ENCODE results near the gene SDC1. TPM values are rescaled to one million over a fixed set of nuclear protein-coding genes. Genes with fewer than 3 reads are reported as not detected.
"Not testable (repeated sequence)": the region's sequence is repeated elsewhere in the genome, so short reads cannot be mapped to it uniquely, and the experiment has no call there.

Gene SDC1
- 2.1 TPM for total RNA-seq

- Histone ChIP-seq H3K27ac (ENCODE audit: low read depth, low read length) (no peak within 1 kb of the TSS), H3K4me3 (ENCODE audit: low read length in 3 of 3) (peak within 1 kb of the TSS; percentile 60 to 72 (median 69)), H3K9me3 (ENCODE audit: control insufficient read depth in 3 of 3, low read length in 3 of 3) (no peaks in the 10 kb centered on the region), H3K27me3 (ENCODE audit: control insufficient read depth in 3 of 3, insufficient read depth in 3 of 3, low read length in 3 of 3) (peaks cover 26 to 33% (median 30%) of the 10 kb centered on the region in 3 donors), H3K36me3 (ENCODE audit: control insufficient read depth in 3 of 3, insufficient read depth in 3 of 3, low read length in 3 of 3) (no peaks in the 10 kb centered on the region), H3K9ac (ENCODE audit: low read depth in 1 of 3, low read length in 3 of 3) (peak within 1 kb of the TSS in 1 of 3 donors; percentile 45), H3K4me1 (ENCODE audit: control insufficient read depth in 3 of 3, insufficient read depth in 3 of 3, low read length in 3 of 3) (peaks cover 10 to 20% (median 10%) of the 10 kb centered on the region in 3 donors)
Observed at GRCh38 chr2:20224716-20225293, at the start of gene SDC1. Gene SDC1 (minus strand): TSS chr2:20225130. CDS start chr2:20224867, 263 bp downstream.

DNA sequence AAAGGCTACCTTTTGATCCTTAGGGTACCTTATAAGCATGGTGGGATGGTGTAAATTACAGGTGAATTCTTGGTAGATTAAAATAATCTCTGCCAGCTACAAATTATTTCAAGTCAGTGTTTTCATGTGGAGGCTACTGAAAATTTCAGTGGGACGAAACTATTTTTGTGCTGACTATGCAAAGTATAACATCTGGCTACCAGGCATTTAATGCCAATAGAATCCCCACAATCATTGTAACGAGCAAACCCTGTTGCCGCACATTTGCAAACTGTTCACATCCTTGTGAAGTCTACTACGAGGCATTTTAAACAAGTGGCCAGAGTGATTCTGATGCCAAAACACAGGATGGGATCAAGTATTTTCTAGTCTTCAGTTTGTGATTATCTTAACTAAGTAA, 48.1 kb upstream of the SDC1 start:
- no peaks in the 10 kb centered on the region for H3K9me3 ChIP-seq (ENCODE audit: control insufficient read depth in 3 of 3, low read length in 3 of 3)
- no peaks in the 10 kb centered on the region for H3K36me3 ChIP-seq (ENCODE audit: control insufficient read depth in 3 of 3, insufficient read depth in 3 of 3, low read length in 3 of 3)

GRCh38 chr2:20268317-20268716, 43.4 kb upstream of the SDC1 start:
- H3K36me3 ChIP-seq (ENCODE audit: control insufficient read depth in 3 of 3, insufficient read depth in 3 of 3, low read length in 3 of 3); H3K9ac ChIP-seq (ENCODE audit: low read depth in 1 of 3, low read length in 3 of 3); H3K27me3 ChIP-seq (ENCODE audit: control insufficient read depth in 3 of 3, insufficient read depth in 3 of 3, low read length in 3 of 3); H3K27ac ChIP-seq (ENCODE audit: low read depth, low read length); H3K9me3 ChIP-seq (ENCODE audit: control insufficient read depth in 3 of 3, low read length in 3 of 3); H3K4me1 ChIP-seq (ENCODE audit: control insufficient read depth in 3 of 3, insufficient read depth in 3 of 3, low read length in 3 of 3); H3K4me3 ChIP-seq (ENCODE audit: low read length in 3 of 3): not testable (repeated sequence)

More for the DNA sequence above, 48.1 kb upstream of the SDC1 start:
- no peak overlapping the region for H3K4me3 ChIP-seq (ENCODE audit: low read length in 3 of 3)
- no peaks in the 10 kb centered on the region for H3K27me3 ChIP-seq (ENCODE audit: control insufficient read depth in 3 of 3, insufficient read depth in 3 of 3, low read length in 3 of 3)
- no peaks in the 10 kb centered on the region for H3K4me1 ChIP-seq (ENCODE audit: control insufficient read depth in 3 of 3, insufficient read depth in 3 of 3, low read length in 3 of 3)
- H3K27ac ChIP-seq (ENCODE audit: low read depth, low read length): no peak overlapping the region
- no peak overlapping the region for H3K9ac ChIP-seq (ENCODE audit: low read depth in 1 of 3, low read length in 3 of 3)

DNA sequence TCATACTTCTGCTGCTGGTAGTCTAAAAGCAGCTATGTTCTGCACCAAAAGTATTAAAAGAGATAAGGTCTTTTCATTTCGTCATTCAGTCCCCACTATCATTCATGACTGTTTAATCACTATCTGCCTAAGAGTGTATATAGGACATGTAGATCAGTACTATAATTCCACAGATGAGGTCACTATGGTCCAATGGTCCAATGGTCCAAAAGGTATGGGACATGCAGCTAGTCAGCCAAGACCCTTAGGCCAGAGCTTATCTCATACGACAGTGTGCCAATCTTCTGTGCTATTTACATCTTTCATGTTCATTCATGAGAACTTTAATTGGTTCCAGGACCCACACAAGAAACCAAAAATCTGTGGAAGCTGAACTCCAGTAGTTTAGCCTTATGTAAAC, 42.6 kb upstream of the SDC1 start:
- no peak overlapping the region for H3K27ac ChIP-seq (ENCODE audit: low read depth, low read length)
- no peak overlapping the region for H3K9ac ChIP-seq (ENCODE audit: low read depth in 1 of 3, low read length in 3 of 3)
- H3K9me3 ChIP-seq (ENCODE audit: control insufficient read depth in 3 of 3, low read length in 3 of 3): no peaks in the 10 kb centered on the region
- H3K4me1 ChIP-seq (ENCODE audit: control insufficient read depth in 3 of 3, insufficient read depth in 3 of 3, low read length in 3 of 3): no peaks in the 10 kb centered on the region
- H3K27me3 ChIP-seq (ENCODE audit: control insufficient read depth in 3 of 3, insufficient read depth in 3 of 3, low read length in 3 of 3): no peaks in the 10 kb centered on the region
- peaks cover 2 to 6% (median 5%) of the 10 kb centered on the region in 3 donors for H3K36me3 ChIP-seq (ENCODE audit: control insufficient read depth in 3 of 3, insufficient read depth in 3 of 3, low read length in 3 of 3)
- H3K4me3 ChIP-seq (ENCODE audit: low read length in 3 of 3): no peak overlapping the region

- H3K36me3 ChIP-seq (ENCODE audit: control insufficient read depth in 3 of 3, insufficient read depth in 3 of 3, low read length in 3 of 3): peaks cover 2 to 19% (median 18%) of the 10 kb centered on the region in 3 donors
Observed at GRCh38 chr2:20264629-20265028, 39.7 kb upstream of the SDC1 start.

DNA sequence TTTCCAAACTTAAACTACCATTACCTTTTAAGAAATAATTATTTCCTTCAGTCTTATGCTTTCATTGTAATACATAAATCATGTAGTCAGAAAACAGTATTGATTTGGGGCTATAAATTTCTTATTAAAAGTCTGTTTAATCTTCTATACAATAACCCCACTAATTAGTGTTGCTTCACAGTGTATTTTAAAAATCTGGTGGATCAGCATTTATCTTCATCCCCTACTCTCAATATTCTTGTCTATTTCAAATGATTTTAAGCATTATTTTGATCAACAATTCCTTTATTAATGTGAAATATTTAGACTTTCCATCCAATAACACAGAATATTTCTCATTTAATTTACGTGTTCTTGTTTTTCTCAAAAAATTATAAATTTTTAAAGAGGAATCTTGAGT, 32.5 kb upstream of the SDC1 start:
- no peaks in the 10 kb centered on the region for H3K27me3 ChIP-seq (ENCODE audit: control insufficient read depth in 3 of 3, insufficient read depth in 3 of 3, low read length in 3 of 3)
- no peak overlapping the region for H3K9ac ChIP-seq (ENCODE audit: low read depth in 1 of 3, low read length in 3 of 3)
- H3K9me3 ChIP-seq (ENCODE audit: control insufficient read depth in 3 of 3, low read length in 3 of 3): no peaks in the 10 kb centered on the region
- H3K27ac ChIP-seq (ENCODE audit: low read depth, low read length): no peak overlapping the region
- H3K36me3 ChIP-seq (ENCODE audit: control insufficient read depth in 3 of 3, insufficient read depth in 3 of 3, low read length in 3 of 3): peaks cover 18 to 57% (median 57%) of the 10 kb centered on the region in 3 donors
- no peak overlapping the region for H3K4me3 ChIP-seq (ENCODE audit: low read length in 3 of 3)
- no peaks in the 10 kb centered on the region for H3K4me1 ChIP-seq (ENCODE audit: control insufficient read depth in 3 of 3, insufficient read depth in 3 of 3, low read length in 3 of 3)

More at GRCh38 chr2:20264629-20265028, 39.7 kb upstream of the SDC1 start:
- Histone ChIP-seq H3K4me1 (ENCODE audit: control insufficient read depth in 3 of 3, insufficient read depth in 3 of 3, low read length in 3 of 3) (no peaks in the 10 kb centered on the region), H3K27ac (ENCODE audit: low read depth, low read length) (no peak overlapping the region), H3K27me3 (ENCODE audit: control insufficient read depth in 3 of 3, insufficient read depth in 3 of 3, low read length in 3 of 3) (no peaks in the 10 kb centered on the region), H3K9ac (ENCODE audit: low read depth in 1 of 3, low read length in 3 of 3) (no peak overlapping the region), H3K9me3 (ENCODE audit: control insufficient read depth in 3 of 3, low read length in 3 of 3) (no peaks in the 10 kb centered on the region), H3K4me3 (ENCODE audit: low read length in 3 of 3) (no peak overlapping the region)

GRCh38 chr2:20254731-20255130, 29.8 kb upstream of the SDC1 start:
- Histone ChIP-seq H3K27me3 (ENCODE audit: control insufficient read depth in 3 of 3, insufficient read depth in 3 of 3, low read length in 3 of 3) (no peaks in the 10 kb centered on the region), H3K9me3 (ENCODE audit: control insufficient read depth in 3 of 3, low read length in 3 of 3) (no peaks in the 10 kb centered on the region), H3K4me1 (ENCODE audit: control insufficient read depth in 3 of 3, insufficient read depth in 3 of 3, low read length in 3 of 3) (no peaks in the 10 kb centered on the region), H3K9ac (ENCODE audit: low read depth in 1 of 3, low read length in 3 of 3) (no peak overlapping the region), H3K36me3 (ENCODE audit: control insufficient read depth in 3 of 3, insufficient read depth in 3 of 3, low read length in 3 of 3) (peaks cover 18 to 67% (median 56%) of the 10 kb centered on the region in 3 donors), H3K4me3 (ENCODE audit: low read length in 3 of 3) (no peak overlapping the region), H3K27ac (ENCODE audit: low read depth, low read length) (no peak overlapping the region)

- Histone ChIP-seq H3K27me3 (ENCODE audit: control insufficient read depth in 3 of 3, insufficient read depth in 3 of 3, low read length in 3 of 3) (no peaks in the 10 kb centered on the region), H3K9me3 (ENCODE audit: control insufficient read depth in 3 of 3, low read length in 3 of 3) (no peaks in the 10 kb centered on the region), H3K27ac (ENCODE audit: low read depth, low read length) (no peak overlapping the region), H3K9ac (ENCODE audit: low read depth in 1 of 3, low read length in 3 of 3) (no peak overlapping the region), H3K4me3 (ENCODE audit: low read length in 3 of 3) (no peak overlapping the region), H3K36me3 (ENCODE audit: control insufficient read depth in 3 of 3, insufficient read depth in 3 of 3, low read length in 3 of 3) (peaks cover 17 to 61% (median 36%) of the 10 kb centered on the region in 3 donors), H3K4me1 (ENCODE audit: control insufficient read depth in 3 of 3, insufficient read depth in 3 of 3, low read length in 3 of 3) (no peaks in the 10 kb centered on the region)
Observed at GRCh38 chr2:20250436-20250835, 25.5 kb upstream of the SDC1 start.

DNA sequence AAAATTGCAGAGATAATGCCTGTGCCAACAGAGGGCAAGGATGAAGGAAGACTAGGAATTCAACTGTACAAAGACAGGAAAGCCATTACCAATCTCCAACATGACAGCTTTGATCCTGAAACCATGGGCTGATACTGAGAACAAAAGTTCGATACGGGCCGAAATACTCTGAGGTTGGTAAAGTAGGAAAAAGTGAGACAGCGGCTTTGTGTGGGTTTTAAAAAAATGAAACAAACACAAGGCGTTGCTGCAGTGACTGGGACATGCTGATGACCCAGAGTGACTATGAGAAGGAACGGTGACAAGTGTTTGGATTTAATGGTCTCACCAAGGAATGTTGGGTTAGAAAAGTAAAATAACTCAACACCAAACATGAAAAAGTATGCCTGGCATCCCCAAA, 24.2 kb upstream of the SDC1 start:
- Histone ChIP-seq H3K9ac (ENCODE audit: low read depth in 1 of 3, low read length in 3 of 3) (no peak overlapping the region), H3K4me3 (ENCODE audit: low read length in 3 of 3) (no peak overlapping the region), H3K27me3 (ENCODE audit: control insufficient read depth in 3 of 3, insufficient read depth in 3 of 3, low read length in 3 of 3) (no peaks in the 10 kb centered on the region), H3K9me3 (ENCODE audit: control insufficient read depth in 3 of 3, low read length in 3 of 3) (no peaks in the 10 kb centered on the region), H3K36me3 (ENCODE audit: control insufficient read depth in 3 of 3, insufficient read depth in 3 of 3, low read length in 3 of 3) (peaks cover 12 to 49% (median 27%) of the 10 kb centered on the region in 3 donors), H3K27ac (ENCODE audit: low read depth, low read length) (no peak overlapping the region), H3K4me1 (ENCODE audit: control insufficient read depth in 3 of 3, insufficient read depth in 3 of 3, low read length in 3 of 3) (no peaks in the 10 kb centered on the region)

DNA sequence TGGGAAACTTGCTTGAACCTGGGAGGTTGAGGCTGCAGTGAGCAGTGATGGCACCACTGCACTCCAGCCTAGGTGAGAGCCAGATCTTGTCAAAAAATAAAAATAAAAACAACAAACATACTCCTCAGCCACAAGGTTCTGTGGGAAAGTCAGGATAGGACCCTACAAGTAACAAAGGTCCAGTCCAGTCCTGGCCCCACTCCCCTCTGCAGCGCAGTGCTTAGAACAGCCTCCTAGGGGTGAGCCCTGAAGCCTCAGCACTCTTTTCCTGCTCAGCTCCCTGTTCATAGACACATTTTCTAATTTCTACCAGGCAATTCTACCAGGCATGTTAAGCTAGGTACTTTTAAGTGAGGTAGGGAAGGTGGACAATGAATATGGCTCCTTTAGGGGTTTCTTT, 22.2 kb upstream of the SDC1 start:
- H3K27ac ChIP-seq (ENCODE audit: low read depth, low read length): no peak overlapping the region
- no peaks in the 10 kb centered on the region for H3K4me1 ChIP-seq (ENCODE audit: control insufficient read depth in 3 of 3, insufficient read depth in 3 of 3, low read length in 3 of 3)
- H3K4me3 ChIP-seq (ENCODE audit: low read length in 3 of 3): no peak overlapping the region
- no peak overlapping the region for H3K9ac ChIP-seq (ENCODE audit: low read depth in 1 of 3, low read length in 3 of 3)
- H3K9me3 ChIP-seq (ENCODE audit: control insufficient read depth in 3 of 3, low read length in 3 of 3): no peaks in the 10 kb centered on the region
- peaks cover 0 to 30% (median 8%) of the 10 kb centered on the region in 3 donors for H3K36me3 ChIP-seq (ENCODE audit: control insufficient read depth in 3 of 3, insufficient read depth in 3 of 3, low read length in 3 of 3)
- peaks cover 0 to 4% (median 0%) of the 10 kb centered on the region in 3 donors for H3K27me3 ChIP-seq (ENCODE audit: control insufficient read depth in 3 of 3, insufficient read depth in 3 of 3, low read length in 3 of 3)
